Measurements from ENCODE around the gene LOXHD1.

Gene LOXHD1

DNA sequence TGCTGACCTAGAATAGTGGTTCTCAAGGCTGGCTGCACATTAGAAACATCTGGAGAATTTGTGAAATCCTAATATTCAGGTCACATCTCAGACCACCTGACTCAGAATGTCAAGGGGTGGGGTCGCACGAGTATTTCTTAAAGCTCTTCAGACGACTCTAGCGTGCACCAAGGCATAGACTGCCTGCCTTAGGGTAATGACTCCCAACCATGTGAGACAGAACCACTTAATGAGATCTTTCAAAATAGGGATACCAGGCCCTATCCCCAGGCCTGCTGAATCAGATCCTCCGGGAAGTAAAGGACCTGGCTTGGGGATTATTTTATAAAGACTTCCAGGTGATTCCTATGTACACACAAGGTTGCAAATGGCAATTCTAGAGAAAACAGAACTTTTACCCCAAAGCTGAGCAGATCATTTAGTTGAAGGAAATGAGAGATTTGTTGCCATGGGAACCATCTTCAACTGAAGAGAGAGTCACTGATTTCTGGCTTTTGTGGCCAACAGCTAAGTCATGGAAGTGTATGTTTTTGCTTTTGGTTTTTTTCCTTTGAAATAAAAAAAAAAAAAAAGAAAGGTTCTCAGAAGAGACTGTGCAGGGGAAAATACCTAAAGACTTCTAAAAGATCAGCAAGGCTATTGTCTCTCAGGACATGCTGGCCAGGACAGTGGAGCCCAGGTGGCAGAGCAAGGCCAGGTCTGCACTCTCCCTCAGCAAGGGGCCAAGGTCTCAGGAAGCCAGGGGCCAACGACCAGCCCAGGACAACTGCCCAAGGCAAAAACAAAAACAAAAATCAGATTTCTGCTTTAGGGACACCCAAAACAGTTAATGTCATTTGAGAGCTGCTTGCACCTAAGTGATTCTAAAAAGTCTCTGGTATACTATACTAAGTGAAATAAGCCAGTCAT is 15.3 kb upstream of the LOXHD1 start:
- no peak for DNase-seq (ENCODE audit: low spot score)

DNA sequence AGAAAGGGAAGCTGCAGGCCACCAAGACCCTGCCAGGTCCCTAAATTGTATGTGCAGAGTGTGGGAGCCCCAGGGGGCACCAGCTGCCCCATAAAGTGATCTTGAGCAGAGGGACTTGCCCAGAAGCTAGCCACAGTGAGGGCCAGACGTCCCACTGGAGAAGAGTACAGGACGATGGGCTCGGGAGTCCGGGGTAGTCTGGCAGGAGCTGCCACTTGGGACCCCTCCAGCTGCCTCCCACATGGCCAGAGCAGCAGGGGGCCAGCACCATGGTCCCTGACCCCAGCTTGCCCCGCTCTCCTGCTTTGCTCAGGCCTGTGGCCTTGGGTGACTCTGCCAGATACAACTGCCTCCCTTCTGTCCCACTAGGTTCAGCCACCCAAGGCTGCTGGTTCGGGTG is 11.7 kb upstream of the LOXHD1 start:
- DNase-seq (ENCODE audit: low spot score): no peak

DNA sequence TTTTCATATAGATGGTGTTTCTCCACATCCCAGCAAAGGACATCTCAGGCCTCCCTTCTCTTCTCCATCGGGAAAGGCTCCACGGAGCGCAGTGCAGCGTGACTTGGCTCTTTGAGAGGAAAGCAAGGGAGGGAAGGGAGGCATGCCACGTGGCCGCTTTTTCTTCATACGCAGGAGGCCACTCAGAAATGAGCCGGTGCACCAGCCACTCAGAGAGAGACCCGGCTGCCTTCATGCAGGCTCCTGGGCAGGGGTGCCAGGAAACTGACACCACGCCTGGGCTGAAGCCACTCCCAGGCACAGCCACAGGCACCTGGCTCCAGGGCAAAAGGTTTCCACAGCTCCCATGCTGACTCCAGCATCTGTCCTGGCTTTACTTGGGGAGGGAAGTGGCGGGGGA is 11.1 kb upstream of the LOXHD1 start:
- DNase-seq (ENCODE audit: low spot score): no peak

DNA sequence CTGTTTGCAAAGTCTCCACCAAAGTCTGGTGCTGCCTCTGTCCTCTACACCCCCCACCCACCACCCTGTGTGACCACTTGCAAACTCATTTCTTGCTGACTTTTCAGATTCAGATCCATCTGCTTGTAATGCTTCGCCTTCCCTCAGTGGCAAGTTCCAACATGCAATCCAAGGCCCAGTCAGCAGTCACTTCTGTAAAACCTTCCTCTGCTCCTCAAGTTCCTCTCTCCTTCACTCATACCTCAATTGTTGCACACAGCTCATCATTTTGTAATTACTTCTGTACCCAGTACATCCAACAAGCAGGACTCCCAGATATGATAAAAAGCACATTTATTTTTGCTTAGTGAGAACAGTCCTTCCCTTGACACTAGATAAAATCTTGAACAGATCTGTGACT is 6.5 kb upstream of the LOXHD1 start:
- no peak for DNase-seq (ENCODE audit: low spot score)

DNA sequence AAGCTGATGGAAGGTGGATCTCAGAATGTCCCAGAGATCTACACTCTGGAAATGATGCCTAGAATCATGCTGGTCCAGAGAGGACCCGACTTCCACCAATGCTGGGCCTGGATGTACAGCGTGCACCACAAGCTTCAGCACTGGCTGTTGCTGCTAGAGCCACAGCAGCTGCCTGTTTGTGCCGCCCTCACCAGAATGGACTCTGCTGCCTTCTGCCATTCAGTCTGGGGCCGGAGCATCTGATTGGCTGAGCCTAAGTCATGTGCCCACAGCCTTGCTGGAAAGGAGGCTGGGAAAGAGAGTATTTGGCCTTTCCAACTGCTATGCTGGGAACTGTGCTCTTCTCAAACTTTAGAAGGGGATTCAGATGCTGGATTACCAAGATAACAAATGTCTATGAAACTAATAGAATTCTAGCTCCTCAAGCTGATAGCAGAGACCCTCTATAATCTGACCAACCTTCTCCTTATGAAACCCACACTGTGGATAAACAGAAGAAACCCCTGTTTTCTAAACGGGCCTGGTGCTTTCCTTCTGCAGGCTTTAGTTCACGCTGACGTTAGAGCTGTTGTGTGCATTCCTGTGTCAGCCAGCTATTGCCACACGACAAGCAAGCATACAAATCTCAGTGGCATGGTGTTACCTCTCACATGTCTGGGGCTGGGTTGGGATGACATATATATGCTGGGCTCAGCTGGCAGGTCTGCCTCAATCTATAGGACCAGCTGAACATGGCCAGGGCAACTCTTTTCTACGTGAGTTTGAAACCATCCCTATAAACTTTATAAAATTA is 4.1 kb upstream of the LOXHD1 start:
- DNase-seq (ENCODE audit: low spot score): no peak

DNA sequence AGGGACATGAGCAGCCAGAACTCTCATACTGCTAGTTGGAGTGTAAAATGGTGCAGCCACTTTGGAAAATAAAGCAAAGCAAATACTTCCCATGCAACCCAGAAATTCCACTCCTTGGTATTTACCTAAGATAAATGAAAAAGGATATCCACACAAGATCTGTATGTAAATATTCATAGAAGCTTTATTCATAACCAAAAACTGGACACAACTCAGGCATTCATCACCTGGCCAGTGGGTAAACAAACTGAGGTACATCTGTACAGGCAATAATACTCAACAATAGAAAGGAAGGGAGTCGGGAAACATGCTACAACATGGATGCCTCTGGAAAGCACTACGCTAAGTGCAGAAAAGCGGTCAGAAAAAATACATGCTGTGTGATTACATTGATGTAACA is 2.5 kb upstream of the LOXHD1 start:
- DNase-seq (ENCODE audit: low spot score): no peak

DNA sequence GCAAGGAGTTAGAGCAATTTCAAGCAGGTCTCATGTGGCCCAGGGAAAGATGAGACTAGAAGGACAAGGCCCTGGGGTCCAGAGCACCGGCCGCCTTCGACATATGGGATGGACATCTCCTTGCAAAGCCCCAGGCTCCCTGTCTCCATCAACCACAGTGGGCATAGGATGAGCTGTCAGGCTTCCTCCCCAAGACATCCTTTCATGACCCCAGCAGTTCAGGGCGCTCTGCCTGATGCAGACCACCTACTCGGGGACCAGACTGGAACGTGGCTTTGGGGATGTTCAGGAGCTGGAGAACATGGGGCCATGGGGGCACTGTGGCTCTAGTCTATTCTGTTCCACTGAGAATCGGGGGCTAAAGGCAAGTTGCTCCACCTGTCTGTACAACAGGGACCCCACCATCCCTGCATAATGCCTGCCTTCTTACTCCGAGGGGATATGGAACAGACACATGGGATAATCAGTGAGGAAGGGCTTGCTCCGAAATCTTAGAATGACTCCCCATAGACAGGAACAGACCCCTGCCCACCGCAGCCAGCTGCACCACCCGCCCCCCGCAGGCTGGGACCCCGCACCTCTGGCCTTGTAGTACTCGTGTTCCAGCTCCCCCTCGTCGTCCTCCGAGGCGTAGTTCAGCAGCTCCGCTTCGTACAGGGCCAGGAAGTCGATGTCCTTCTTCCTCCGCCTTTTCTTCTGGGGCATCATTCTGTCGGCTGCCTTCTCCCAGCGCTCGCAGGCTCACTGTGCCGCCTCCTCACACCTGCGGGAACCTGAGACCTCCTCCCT is 500 bp downstream of the LOXHD1 start:
- DNase-seq (ENCODE audit: low spot score): no peak

DNA sequence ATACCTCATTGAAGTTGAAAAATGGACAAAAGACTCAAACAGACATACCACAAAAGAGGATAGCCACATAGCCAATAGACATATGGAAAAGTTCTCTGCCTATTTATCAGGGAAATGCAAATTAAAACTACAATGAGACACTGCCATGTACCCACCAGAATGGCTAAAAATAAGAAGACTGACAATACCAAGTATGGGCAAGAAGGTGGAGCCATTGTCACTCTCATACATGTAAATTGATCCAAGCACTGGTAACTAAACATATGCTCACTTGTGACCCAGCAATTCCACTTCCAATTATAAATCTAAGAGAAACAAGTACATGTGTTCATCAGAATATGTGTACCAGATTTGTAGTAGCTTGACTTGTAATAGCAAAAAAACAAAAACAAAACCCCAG is 4.6 kb downstream of the LOXHD1 start:
- no peak for DNase-seq (ENCODE audit: low spot score)

DNA sequence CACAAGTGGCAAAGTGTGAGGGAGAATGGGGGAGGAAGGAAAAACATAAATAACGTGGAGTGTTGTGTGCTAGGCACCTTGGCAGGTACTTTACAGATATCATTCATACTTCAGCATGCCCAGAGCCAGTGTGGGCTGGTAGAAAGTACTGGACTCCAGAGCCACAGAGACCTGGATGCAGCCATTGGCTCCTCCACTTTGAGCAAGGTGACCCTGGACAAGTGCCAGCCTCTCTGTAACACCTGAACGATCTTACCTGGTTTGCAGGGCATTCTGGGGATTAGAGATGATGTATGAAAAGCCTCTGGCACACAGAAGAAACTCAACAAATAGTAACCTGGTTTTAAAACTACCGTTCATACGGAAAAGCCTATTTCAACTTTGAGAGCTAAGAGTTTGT is 6.3 kb downstream of the LOXHD1 start:
- no peak for DNase-seq (ENCODE audit: low spot score)

DNA sequence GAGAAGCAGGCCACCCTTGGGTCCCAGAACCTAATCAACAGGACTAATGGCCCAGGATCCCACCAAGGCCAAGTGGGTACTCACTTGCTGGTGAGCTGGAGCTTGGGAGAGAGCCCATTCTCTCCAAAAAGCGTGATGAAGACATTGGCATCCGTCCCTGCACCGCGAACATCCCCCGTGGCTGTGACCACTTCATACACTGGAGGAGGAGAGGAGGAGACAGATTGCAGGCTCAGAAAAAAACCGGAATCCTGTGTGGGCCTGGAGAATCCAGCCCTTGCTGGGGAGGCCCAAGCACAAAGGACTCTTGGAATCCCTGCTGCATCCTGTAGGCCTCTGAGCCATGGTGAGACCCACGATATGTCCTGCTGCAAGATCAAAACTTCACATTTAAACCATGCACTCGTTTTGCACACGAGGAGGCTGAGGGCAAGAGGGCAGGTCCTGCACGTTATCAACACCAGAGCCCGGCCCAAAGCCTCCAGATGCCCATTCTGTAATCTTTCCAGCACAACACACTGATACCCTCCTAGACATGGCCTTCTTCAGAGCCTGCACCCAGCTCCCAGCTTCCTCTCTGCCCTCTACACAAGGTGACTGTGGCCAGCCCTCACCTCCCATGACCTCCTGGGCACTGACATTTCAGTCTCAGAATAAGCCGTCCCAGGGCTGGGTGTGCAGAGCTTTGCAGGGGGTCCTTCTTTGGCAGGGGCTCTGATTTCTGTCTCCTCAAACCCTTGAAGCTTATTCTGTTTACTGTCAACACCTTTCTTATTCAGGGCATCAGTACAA is 7.8 kb downstream of the LOXHD1 start:
- DNase-seq (ENCODE audit: low spot score): no peak

DNA sequence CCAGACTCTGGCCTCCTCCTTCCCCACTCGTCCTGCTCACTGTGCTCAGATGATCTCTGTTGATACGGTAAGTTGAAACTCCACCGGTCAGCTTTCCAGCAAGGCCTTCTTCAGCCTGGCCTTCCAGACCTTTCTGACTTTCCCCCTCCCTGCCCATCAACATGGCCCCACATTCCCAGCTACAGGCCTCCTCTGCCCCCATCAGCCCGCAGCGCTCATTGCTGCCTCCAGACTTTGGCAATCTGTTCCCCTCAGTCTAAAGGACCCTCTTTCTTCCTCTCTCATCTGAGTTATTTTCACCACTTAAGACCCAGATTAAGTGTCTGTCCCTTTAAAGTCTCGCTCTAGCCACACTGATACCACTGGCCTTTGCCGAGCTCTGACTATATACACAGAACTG is 10.6 kb downstream of the LOXHD1 start:
- no peak for DNase-seq (ENCODE audit: low spot score)

DNA sequence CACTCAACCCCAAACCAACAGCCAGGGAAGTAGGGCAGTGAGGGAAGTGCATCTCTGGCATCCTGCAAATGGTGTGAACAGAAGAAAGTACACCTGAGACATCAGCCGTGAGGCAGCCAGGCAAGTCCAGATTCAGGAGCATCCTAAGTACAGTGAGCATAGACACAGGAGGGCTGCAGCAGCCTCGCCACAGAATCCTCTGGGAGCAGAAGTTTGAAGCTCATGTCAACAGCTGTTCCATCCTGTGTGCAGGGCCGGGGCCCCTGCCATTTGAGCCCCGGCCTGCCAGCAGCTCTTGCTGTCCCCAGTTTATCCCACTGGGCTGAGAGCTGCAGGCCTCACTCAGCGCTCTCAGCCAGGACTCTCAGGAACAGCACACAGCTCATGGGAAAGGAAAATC is 14.5 kb downstream of the LOXHD1 start:
- no peak for DNase-seq (ENCODE audit: low spot score)

DNA sequence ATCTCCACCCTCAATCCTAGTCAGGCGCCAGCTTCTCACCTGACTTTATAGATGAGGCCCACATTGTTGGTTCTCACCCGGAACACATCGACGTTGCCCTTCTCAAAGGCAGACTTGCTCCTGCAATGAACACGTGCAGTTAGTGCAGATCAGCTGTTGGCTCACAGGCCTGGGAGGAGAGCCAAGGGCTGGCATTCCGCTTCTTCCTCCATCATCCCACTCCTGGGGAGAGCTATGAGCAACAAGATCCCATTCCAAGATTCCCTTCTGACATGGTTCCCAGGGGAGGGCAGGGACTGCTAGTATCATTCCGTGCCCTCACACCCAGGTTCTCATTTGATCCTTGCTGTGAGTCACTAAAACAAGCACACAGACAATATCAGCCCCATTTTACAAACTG is 15.1 kb downstream of the LOXHD1 start:
- no peak for DNase-seq (ENCODE audit: low spot score)

DNA sequence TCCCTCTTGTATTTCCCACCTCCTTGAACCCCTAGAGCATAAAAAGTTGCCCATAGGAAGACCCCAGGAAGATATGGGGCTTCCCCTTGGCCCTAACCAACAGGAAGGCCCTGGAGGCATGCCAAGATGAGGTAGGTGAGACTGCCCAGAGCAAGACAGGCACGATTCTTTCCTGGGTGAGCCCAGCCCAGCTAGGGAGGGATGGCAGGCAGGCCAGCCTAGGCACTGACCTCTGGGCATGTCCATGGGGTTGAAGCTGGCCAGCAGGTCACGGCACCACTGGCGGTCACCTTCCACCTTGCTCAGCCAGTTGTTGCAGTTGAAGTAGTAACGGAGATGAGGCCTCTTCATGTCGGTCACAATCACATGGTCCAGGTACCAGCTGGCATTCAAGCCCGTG is 17.6 kb downstream of the LOXHD1 start:
- no peak for DNase-seq (ENCODE audit: low spot score)

DNA sequence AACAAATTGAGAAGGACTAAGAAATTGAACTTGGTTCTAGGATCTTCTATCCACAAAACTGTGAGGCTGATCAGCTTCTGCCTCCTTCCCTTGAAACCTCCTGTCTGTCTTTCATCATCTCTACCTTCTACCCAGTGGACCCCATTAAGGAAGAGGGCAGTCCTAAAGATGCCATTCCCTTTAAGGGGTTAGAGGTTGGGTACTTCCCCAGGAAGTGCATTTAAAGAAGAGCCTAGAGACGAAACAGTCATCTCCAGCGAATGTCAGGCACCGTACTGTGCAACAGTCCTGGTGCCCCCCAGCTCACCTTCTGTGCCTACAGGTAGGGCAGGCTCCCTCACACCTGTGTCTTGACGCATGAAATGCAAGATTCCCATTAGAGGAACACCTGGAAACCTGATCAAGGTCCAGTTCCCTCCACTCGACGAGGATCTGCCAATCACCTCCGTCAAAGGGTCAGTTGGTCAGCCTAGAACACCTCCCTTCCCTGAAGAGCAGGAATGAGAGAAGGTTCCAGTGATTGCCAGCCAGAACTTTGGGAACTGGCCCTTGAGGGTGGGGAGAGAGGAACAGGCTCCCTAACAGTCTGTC is 20.9 kb downstream of the LOXHD1 start:
- DNase-seq (ENCODE audit: low spot score): no peak

DNA sequence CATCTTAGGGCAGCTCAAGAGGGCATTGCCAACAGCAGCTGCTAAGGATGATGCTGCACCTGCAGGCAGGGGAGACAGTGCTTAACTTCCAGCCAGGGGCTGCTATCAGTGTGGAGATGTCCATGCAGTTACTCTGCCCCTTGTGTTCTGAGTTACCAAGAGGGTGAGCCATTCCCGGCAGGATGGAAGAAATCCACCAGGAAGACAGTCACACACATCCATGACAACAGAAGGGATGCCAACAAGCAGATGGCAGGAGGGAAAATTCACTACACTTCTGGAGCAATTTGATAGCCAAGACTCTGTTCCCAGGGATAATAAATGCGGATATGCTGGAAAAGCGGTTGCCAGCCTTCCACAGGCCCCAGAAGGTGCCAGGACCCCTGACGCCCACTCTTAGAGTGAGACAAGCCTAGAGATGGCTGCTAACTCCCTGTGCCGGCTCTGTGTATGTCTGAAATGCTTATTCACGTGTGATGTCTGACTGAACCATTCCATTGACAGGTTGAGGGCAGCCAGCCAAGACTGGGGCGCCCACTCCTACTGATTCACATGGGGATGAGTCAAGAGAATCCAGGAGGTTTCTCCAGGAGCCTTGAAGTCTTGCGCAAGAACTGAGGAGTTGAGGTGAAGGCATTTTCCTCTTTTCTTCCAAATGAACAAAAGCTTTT is 24.5 kb downstream of the LOXHD1 start:
- peak; percentile 1 for DNase-seq (ENCODE audit: low spot score)

DNA sequence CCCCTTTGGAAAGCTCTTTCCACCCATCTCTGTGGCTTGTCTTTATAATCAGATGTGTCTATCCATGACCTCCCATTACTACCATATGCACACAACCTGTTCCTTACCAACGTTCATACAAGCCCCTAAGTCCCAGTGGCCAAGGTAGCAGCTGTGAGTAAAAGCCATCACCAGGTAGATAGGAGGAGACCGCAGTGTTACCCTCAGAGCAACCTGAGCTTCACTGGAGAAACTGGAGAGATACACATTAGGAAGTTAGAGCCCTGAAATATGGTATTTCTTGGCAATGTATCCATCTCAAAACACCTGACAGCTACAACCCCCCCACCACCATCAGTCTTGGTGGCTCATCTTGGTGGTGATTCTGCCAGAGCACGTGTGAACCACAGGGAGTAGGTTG is 26.0 kb downstream of the LOXHD1 start:
- no peak for DNase-seq (ENCODE audit: low spot score)

DNA sequence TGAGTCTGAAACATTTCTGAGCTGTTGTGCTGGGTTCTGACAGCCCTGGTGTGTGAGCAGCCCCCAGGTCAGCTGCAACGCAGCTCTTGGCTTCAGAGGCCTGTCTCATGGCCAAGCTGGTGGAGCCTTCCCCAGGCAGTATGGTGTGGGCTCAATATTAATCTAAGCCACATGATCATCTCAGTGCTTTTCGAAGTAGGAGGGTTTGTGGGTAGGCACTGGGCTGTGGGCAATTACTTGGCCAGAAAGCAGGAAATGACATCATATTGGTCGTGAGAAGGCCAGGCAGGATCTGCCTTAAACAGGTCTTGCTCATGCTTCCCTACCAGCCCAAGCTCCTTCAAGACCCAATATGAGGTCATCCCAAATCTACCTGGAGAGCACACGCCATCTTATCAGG is 26.9 kb downstream of the LOXHD1 start:
- no peak for DNase-seq (ENCODE audit: low spot score)

DNA sequence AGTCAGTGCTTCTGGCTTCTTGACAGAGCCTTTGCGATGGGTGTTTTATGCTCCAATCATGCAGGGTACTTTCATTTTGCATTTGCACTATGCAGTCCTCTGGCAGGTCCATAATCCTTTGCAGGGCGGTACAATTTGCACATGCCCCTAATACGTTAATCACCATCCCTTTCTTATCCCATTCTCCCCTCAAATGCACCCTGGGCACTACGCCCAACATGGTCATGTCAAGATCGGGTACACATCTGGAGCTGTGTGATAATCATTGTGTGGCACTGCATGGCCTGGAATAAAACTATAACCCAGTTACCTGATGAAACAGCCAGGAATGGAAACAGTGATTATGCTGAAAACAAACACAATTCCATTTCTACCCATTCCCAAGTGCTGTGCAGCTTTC is 27.7 kb downstream of the LOXHD1 start:
- DNase-seq (ENCODE audit: low spot score): no peak

DNA sequence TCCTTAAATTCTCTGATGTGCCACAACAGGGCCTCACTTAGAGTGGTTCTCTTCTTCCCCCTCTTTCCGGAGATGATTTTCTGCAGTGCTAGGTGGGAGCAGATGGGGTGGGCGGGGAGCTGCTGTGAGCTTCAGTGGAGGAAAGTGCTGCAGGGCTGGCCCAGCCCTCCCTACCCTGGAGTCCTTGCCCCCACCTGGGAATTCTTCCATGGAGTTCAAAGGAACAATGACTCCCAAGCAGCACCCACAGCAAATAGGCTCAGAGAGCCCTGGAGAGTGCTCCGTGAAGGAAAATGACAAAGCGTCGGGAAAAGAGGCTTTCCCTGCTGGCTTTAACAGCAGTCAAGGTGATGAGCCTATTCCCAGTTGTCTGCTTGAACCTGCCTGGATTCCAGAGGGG is 28.8 kb downstream of the LOXHD1 start:
- no peak for DNase-seq (ENCODE audit: low spot score)

DNA sequence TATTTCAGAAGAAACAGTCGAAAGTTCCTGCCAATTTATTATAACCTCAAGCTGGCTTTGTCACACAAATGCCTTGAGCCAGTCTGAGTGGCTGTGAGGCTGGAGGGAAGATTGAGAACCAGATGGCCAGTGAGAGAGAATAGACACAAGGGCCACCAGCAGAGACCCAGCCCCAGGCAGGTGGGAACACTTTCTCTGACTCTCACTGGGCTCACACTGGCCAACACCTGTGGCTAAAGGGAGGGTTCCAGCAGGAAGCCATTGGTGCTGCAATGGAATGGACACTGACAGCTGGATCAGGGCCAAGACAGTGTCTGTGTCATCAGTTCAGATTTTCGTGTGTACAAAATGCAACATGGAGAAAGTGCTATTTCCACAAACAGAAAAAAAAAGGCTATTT is 29.9 kb downstream of the LOXHD1 start:
- DNase-seq (ENCODE audit: low spot score): no peak

All from SW480 (cell line).